Smooth muscle cell (in vitro differentiated cells): ENCODE data around the gene LARP1B. TPM values are rescaled to one million over a fixed set of nuclear protein-coding genes. Genes with fewer than 3 reads are reported as not detected.
"Not testable (repeated sequence)": the region's sequence is repeated elsewhere in the genome, so short reads cannot be mapped to it uniquely, and the experiment has no call there.

Experiments used
- DNase-seq: peaks from one replicate; lab custom pipeline; 2025; ENCODE audit not compliant: unreplicated experiment; lab: John Stamatoyannopoulos, UW
- H2AFZ ChIP-seq: fragments of 200-600 bp; sonication (generic); 2 replicates; pipeline ENCODE4 v1.6.0; 2016; ENCODE audit warnings: antibody characterized with exemption, low read depth, mild to moderate bottlenecking
- H3F3A ChIP-seq: fragments of 200-600 bp; sonication (generic); 2 replicates; pipeline ENCODE4 v1.6.0; 2017; ENCODE audit warnings: antibody characterized with exemption, low read depth
- H3K27ac ChIP-seq: fragments of 200-600 bp; sonication (generic); 2 replicates; pipeline ENCODE4 v1.5.1; 2016; ENCODE audit warnings: low read depth, mild to moderate bottlenecking
- H3K27me3 ChIP-seq: fragments of 200-600 bp; sonication (generic); 2 replicates; pipeline ENCODE4 v1.6.1; 2016; ENCODE audit warnings: low read depth, mild to moderate bottlenecking
- H3K36me3 ChIP-seq: fragments of 200-600 bp; sonication (generic); 2 replicates; pipeline ENCODE4 v1.5.1; 2016; ENCODE audit warnings: low read depth
- H3K4me1 ChIP-seq: fragments of 200-600 bp; sonication (generic); 2 replicates; pipeline ENCODE4 v1.5.1; 2016; ENCODE audit warnings: low read depth
- H3K4me2 ChIP-seq: fragments of 200-600 bp; sonication (generic); 2 replicates; pipeline ENCODE4 v1.6.0; 2016; ENCODE audit warnings: mild to moderate bottlenecking
- H3K4me3 ChIP-seq: fragments of 200-600 bp; sonication (generic); 2 replicates; pipeline ENCODE4 v1.5.1; 2016; ENCODE audit warnings: mild to moderate bottlenecking
- H3K79me2 ChIP-seq: fragments of 200-600 bp; sonication (generic); 2 replicates; pipeline ENCODE4 v1.6.0; 2016; ENCODE audit warnings: low read depth, mild to moderate bottlenecking
- H3K9ac ChIP-seq: fragments of 200-600 bp; sonication (generic); 2 replicates; pipeline ENCODE4 v1.6.0; 2016; ENCODE audit warnings: low read depth
- H3K9me3 ChIP-seq: fragments of 200-600 bp; sonication (generic); replicated peaks from 2 replicates; pipeline ENCODE4 v1.5.1; 2016; ENCODE audit warnings: low read depth
- H4K20me1 ChIP-seq: fragments of 200-600 bp; sonication (generic); 2 replicates; pipeline ENCODE4 v1.6.0; 2016; ENCODE audit warnings: low read depth
- CTCF ChIP-seq: fragments of 200-600 bp; sonication (generic); IDR thresholded peaks from 2 replicates; pipeline ENCODE4 v1.5.1; 2017; ENCODE audit warnings: borderline replicate concordance, mild to moderate bottlenecking, antibody characterized with exemption; ENCODE audit not compliant: insufficient read depth, poor library complexity, severe bottlenecking
- WGBS: methylation state at CpG from one replicate; pipeline ENCODE4 v1.1.7; 2016; ENCODE audit warnings: low lambda C conversion rate; 5-methylcytosine and 5-hydroxymethylcytosine counted together
- polyA plus RNA-seq: library from polyadenylated mRNA; unstranded; fragments of >200 nt; fragmentation: Nextera tagmentation; extraction: Ambion mirVana; gene quantifications from 2 replicates; pipeline ENCODE4 v1.2.1, GENCODE V29; 2016
- total RNA-seq: library from RNA; depleted of rRNA; stranded (reverse); fragments of >200 nt; gene quantifications from 2 replicates; pipeline ENCODE4 v1.2.3, GENCODE V29; 2014

Gene LARP1B
- total and polyA plus RNA-seq, 2 experiments from 2014 or later: 6.9 to 19.1 TPM

GRCh38 chr4:128068918-128069317, 7.8 kb downstream of the LARP1B start:
- Histone ChIP-seq H3K79me2 (peaks cover 87% of the 10 kb centered on the region), H3K4me3 (no peak overlapping the region), H3K36me3 (no peaks in the 10 kb centered on the region), H3K4me1 (no peaks in the 10 kb centered on the region), H3K4me2 (no peak overlapping the region), H3K27me3 (no peaks in the 10 kb centered on the region), H2AFZ (no peak overlapping the region), H3K9ac (no peak overlapping the region), H3F3A (no peaks in the 10 kb centered on the region), H3K9me3 (no peaks in the 10 kb centered on the region), H4K20me1 (peaks cover 24% of the 10 kb centered on the region), H3K27ac (no peak overlapping the region)
- TF ChIP-seq CTCF: peak; percentile 6
- no peak for DNase-seq
- whole genome bisulfite sequencing: 79% methylated on average over 3 of the region's 3 CpGs

GRCh38 chr4:128076464-128076863, 15.4 kb downstream of the LARP1B start:
- Histone ChIP-seq H3K27me3 (no peaks in the 10 kb centered on the region), H3F3A (no peaks in the 10 kb centered on the region), H2AFZ (no peak overlapping the region), H3K79me2 (peaks cover 35% of the 10 kb centered on the region), H3K4me3 (no peak overlapping the region), H3K36me3 (no peaks in the 10 kb centered on the region), H4K20me1 (peaks cover 7% of the 10 kb centered on the region), H3K27ac (no peak overlapping the region), H3K4me2 (no peak overlapping the region), H3K9ac (no peak overlapping the region), H3K4me1 (no peaks in the 10 kb centered on the region), H3K9me3 (no peaks in the 10 kb centered on the region)
- TF ChIP-seq CTCF: no peak
- no peak for DNase-seq
- 92% methylated on average over 4 of the region's 4 CpGs for WGBS

- H3K79me2 ChIP-seq, H3K27ac ChIP-seq, H4K20me1 ChIP-seq, H3K4me2 ChIP-seq, H2AFZ ChIP-seq, DNase-seq, H3K27me3 ChIP-seq, H3K4me3 ChIP-seq, H3K9ac ChIP-seq, H3K4me1 ChIP-seq, H3F3A ChIP-seq, H3K9me3 ChIP-seq: not testable (repeated sequence)
- H3K36me3 ChIP-seq: peaks cover 17% of the 10 kb centered on the region
- WGBS: over 99% methylated on average over 6 of the region's 6 CpGs
These were observed 34.2 kb downstream of the LARP1B start for GRCh38 chr4:128095293-128095692.

GRCh38 chr4:128107766-128108165, 46.7 kb downstream of the LARP1B start:
- H3K36me3 ChIP-seq: peaks cover 15% of the 10 kb centered on the region
- 87% methylated on average over 3 of the region's 3 CpGs for WGBS
- H3K9me3 ChIP-seq: no peaks in the 10 kb centered on the region
- no peaks in the 10 kb centered on the region for H3K27me3 ChIP-seq
- H3K4me3 ChIP-seq: no peak overlapping the region
- no peaks in the 10 kb centered on the region for H3K4me1 ChIP-seq
- H3K4me2 ChIP-seq: no peak overlapping the region
- H3K79me2 ChIP-seq: no peaks in the 10 kb centered on the region
- no peak overlapping the region for H3K27ac ChIP-seq
- no peak overlapping the region for H2AFZ ChIP-seq
- TF ChIP-seq CTCF: no peak
- H4K20me1 ChIP-seq: no peaks in the 10 kb centered on the region
- no peak overlapping the region for H3K9ac ChIP-seq
- DNase-seq: no peak
- H3F3A ChIP-seq: no peaks in the 10 kb centered on the region
